Aorta (tissue), 5 donors: Measurements from ENCODE around the gene ZNG1A. TPM values are rescaled to one million over a fixed set of nuclear protein-coding genes. Genes with fewer than 3 reads are reported as not detected.
"Not testable (repeated sequence)": the region's sequence is repeated elsewhere in the genome, so short reads cannot be mapped to it uniquely, and the experiment has no call there.

Experiments
- ATAC-seq: fragments of 200-7000 bp; cut with Tn5 transposase; one replicate; pipeline ENCODE4 v1.9.1; 2022; ENCODE audit warnings: moderate library complexity; ENCODE audit not compliant: low FRiP score
- DNase-seq, 2 donors: peaks; one replicate each; pipeline ENCODE4 v3.0.0-alpha.2; 2020
- H3K27ac ChIP-seq, 2 donors: one replicate each; pipeline ENCODE4 v1.5.1; 2013; ENCODE audit warnings: low read length in 2 of 2, mild to moderate bottlenecking in 2 of 2, moderate library complexity in 2 of 2, control low read depth in 1 of 2, inconsistent platforms in 1 of 2, low read depth in 1 of 2
- H3K27me3 ChIP-seq, 2 donors: one replicate each; pipeline ENCODE4 v1.6.1; 2013; ENCODE audit warnings: control low read depth in 1 of 2, low read length in 1 of 2, mild to moderate bottlenecking in 1 of 2, moderate library complexity in 1 of 2; ENCODE audit not compliant: insufficient read depth in 2 of 2, control insufficient read depth in 1 of 2
- H3K36me3 ChIP-seq, 2 donors: one replicate each; pipeline ENCODE4 v1.6.1; 2013; ENCODE audit warnings: control low read depth in 1 of 2, low read length in 1 of 2, mild to moderate bottlenecking in 1 of 2; ENCODE audit not compliant: insufficient read depth in 2 of 2, control insufficient read depth in 1 of 2
- H3K4me1 ChIP-seq, 2 donors: one replicate each; pipeline ENCODE4 v1.6.1; 2013; ENCODE audit warnings: low read length in 2 of 2, control low read depth in 1 of 2, mild to moderate bottlenecking in 1 of 2, moderate library complexity in 1 of 2; ENCODE audit not compliant: insufficient read depth in 2 of 2, control insufficient read depth in 1 of 2
- H3K4me3 ChIP-seq, 2 donors: one replicate each; pipeline ENCODE4 v1.5.1; 2013; ENCODE audit warnings: low read length in 2 of 2, control low read depth in 1 of 2, mild to moderate bottlenecking in 1 of 2
- H3K9me3 ChIP-seq: one replicate; pipeline ENCODE4 v1.6.1; 2013; ENCODE audit warnings: mild to moderate bottlenecking, low read length; ENCODE audit not compliant: control insufficient read depth
- WGBS, 2 donors: extraction: QIAGEN DNeasy Blood & Tissue Kit; methylation state at CpG; one replicate each; pipeline ENCODE4 v1.1.7; 2013; 5-methylcytosine and 5-hydroxymethylcytosine counted together
- intact Hi-C, 2 donors: fragments of 100-400 bp; cut with DNase I; formaldehyde crosslinking; loops; one replicate each; pipeline versions ENCODE4 v1.14.2 to v1.15.0; 2022
- polyA plus RNA-seq, 2 donors: library from polyadenylated mRNA; stranded (reverse); fragments of 200-250 nt; gene quantifications; one replicate each; pipeline ENCODE4 v1.2.3, GENCODE V29; 2013
- total RNA-seq, 2 donors: library from RNA; stranded (reverse); fragmentation: NEBNext Ultra II Directional; extraction: Animal tissue kit (Norgen Biotek cat#: 25700); gene quantifications; one replicate each; pipeline ENCODE4 v1.2.1, GENCODE V29; 2021
- donor health status: healthy with polysubstance abuse.
- donor health status: Bipolar disorder and iron deficiency.
- donor health status: DM: no; HTN: no; CAD: no.
- donor health status: DM: no; HTN: no; CAD: no.
- donor health status: DM: yes; HTN: yes; CAD: no.

Gene ZNG1A
- total and polyA plus RNA-seq, 4 donors = 18.7 to 34.5 (median 28.3) TPM

- ATAC-seq, H3K9me3 ChIP-seq, H3K4me3 ChIP-seq, DNase-seq, intact Hi-C loops, H3K4me1 ChIP-seq, H3K27me3 ChIP-seq, H3K27ac ChIP-seq, H3K36me3 ChIP-seq: not testable (repeated sequence)
- WGBS, 2 donors = 19 to 30% methylated on average over 4 to 6 of the region's 8 CpGs
These were observed 69.3 kb downstream of the ZNG1A start for GRCh38 chr9:109540-109939.

- DNase-seq, H3K4me1 ChIP-seq, H3K4me3 ChIP-seq, H3K27ac ChIP-seq, H3K27me3 ChIP-seq, H3K9me3 ChIP-seq, H3K36me3 ChIP-seq, ATAC-seq, intact Hi-C loops: not testable (repeated sequence)
- WGBS, 2 donors = 20 to 24% methylated on average over 20 to 22 of the region's 22 CpGs
These were observed 69.9 kb downstream of the ZNG1A start for GRCh38 chr9:108742-109495.

GRCh38 chr9:105991-106390 is 72.9 kb downstream of the ZNG1A start:
- H3K27me3 ChIP-seq, H3K9me3 ChIP-seq, H3K4me1 ChIP-seq, H3K36me3 ChIP-seq, H3K27ac ChIP-seq, intact Hi-C loops, ATAC-seq, DNase-seq, H3K4me3 ChIP-seq: not testable (repeated sequence)
- WGBS, 2 donors = 82% methylated on average over 8 of the region's 8 CpGs

GRCh38 chr9:100430-100829 is 78.4 kb downstream of the ZNG1A start:
- H3K9me3 ChIP-seq, H3K27me3 ChIP-seq, H3K4me3 ChIP-seq, ATAC-seq, H3K36me3 ChIP-seq, intact Hi-C loops, DNase-seq, H3K4me1 ChIP-seq, H3K27ac ChIP-seq: not testable (repeated sequence)
- WGBS, 2 donors = 65 to 82% methylated on average over 9 of the region's 9 CpGs

GRCh38 chr9:99867-100266 is 79.0 kb downstream of the ZNG1A start:
- DNase-seq, H3K27me3 ChIP-seq, H3K4me3 ChIP-seq, intact Hi-C loops, H3K9me3 ChIP-seq, H3K36me3 ChIP-seq, ATAC-seq, H3K4me1 ChIP-seq, H3K27ac ChIP-seq: not testable (repeated sequence)
- WGBS, 2 donors = 82 to 87% methylated on average over 6 of the region's 6 CpGs

- DNase-seq, ATAC-seq, H3K27me3 ChIP-seq, intact Hi-C loops, H3K4me3 ChIP-seq, H3K36me3 ChIP-seq, H3K4me1 ChIP-seq, H3K27ac ChIP-seq, H3K9me3 ChIP-seq: not testable (repeated sequence)
- 71 to 82% methylated on average over 3 of the region's 3 CpGs for WGBS, 2 donors
These were observed 80.1 kb downstream of the ZNG1A start for GRCh38 chr9:98775-99174.

GRCh38 chr9:94992-95391 is 83.9 kb downstream of the ZNG1A start:
- intact Hi-C loops, DNase-seq, H3K36me3 ChIP-seq, H3K4me3 ChIP-seq, H3K9me3 ChIP-seq, H3K27ac ChIP-seq, ATAC-seq, H3K4me1 ChIP-seq, H3K27me3 ChIP-seq: not testable (repeated sequence)
- 59 to 61% methylated on average over 1 to 4 of the region's 4 CpGs for WGBS, 2 donors

- DNase-seq, ATAC-seq, intact Hi-C loops, H3K36me3 ChIP-seq, H3K27me3 ChIP-seq, H3K9me3 ChIP-seq, H3K4me1 ChIP-seq, H3K27ac ChIP-seq, H3K4me3 ChIP-seq: not testable (repeated sequence)
- 50 to 58% methylated on average over 4 of the region's 5 CpGs for WGBS, 2 donors
These were observed 84.5 kb downstream of the ZNG1A start for GRCh38 chr9:94323-94722.

GRCh38 chr9:93909-94308 is 84.9 kb downstream of the ZNG1A start:
- H3K9me3 ChIP-seq, ATAC-seq, H3K4me3 ChIP-seq, H3K27ac ChIP-seq, H3K27me3 ChIP-seq, H3K36me3 ChIP-seq, intact Hi-C loops, H3K4me1 ChIP-seq, DNase-seq: not testable (repeated sequence)
- 82 to 85% methylated on average over 4 of the region's 5 CpGs for WGBS, 2 donors
